Activated CD8-positive, alpha-beta memory T cell treated with anti-CD3 and anti-CD28 coated beads for 36 hours (primary cell): ENCODE results near the gene ZNF302. TPM values are rescaled to one million over a fixed set of nuclear protein-coding genes. Genes with fewer than 3 reads are reported as not detected.

ENCODE experiments used
- CTCF ChIA-PET: fragments of 350-600 bp; sonication (Branson Sonifier 250); formaldehyde crosslinking; loops from one replicate; lab custom pipeline; 2021; ENCODE audit warnings: antibody characterized with exemption; lab: Charles Lee
- POLR2A ChIA-PET: fragments of 350-600 bp; sonication (Branson Sonifier 250); formaldehyde crosslinking; loops from one replicate; lab custom pipeline; 2021; ENCODE audit warnings: antibody characterized with exemption; lab: Charles Lee
- total RNA-seq, 2 experiments: library from RNA; stranded (reverse); gene quantifications; one replicate each; pipeline ENCODE4 v1.2.3, GENCODE V29; 2021

Gene ZNF302
- total RNA-seq, 2 experiments from 2014 or later: 12.1 to 12.3 TPM

GRCh38 chr19:34712395-34713261 lies 35.1 kb downstream of the ZNF302 start:
- CTCF ChIA-PET: interaction anchor here (1.5 to 2.2 kb wide), 4 partner anchors 36 to 935 kb away, joined by 4 to 12 read pairs (median 8); partner anchors contain the start of genes SCGB2B2 and ZNF302
- POLR2A ChIA-PET: no interaction called here

GRCh38 chr19:34713262-34713637 lies 35.8 kb downstream of the ZNF302 start:
- ChIA-PET POLR2A (no interaction called here), CTCF (interaction anchor here (1.5 to 2.2 kb wide), 4 partner anchors 36 to 935 kb away, joined by 4 to 12 read pairs (median 8); partner anchors contain the start of genes SCGB2B2 and ZNF302)

- ChIA-PET CTCF (no interaction called here), POLR2A (no interaction called here)
These were observed 37.9 kb downstream of the ZNF302 start for GRCh38 chr19:34715357-34715756.

- POLR2A ChIA-PET: no interaction called here
- CTCF ChIA-PET: interaction anchor here (1.2 kb wide), 1 partner anchor 63 kb away, joined by 3 read pairs; no protein-coding TSS in a partner anchor
These were observed 44.9 kb downstream of the ZNF302 start for GRCh38 chr19:34722353-34722752.

- ChIA-PET CTCF (no interaction called here), POLR2A (no interaction called here)
These were observed 47.9 kb downstream of the ZNF302 start for GRCh38 chr19:34725400-34725799.

- CTCF ChIA-PET: no interaction called here
- POLR2A ChIA-PET: no interaction called here
These were observed 53.7 kb downstream of the ZNF302 start for GRCh38 chr19:34731019-34731829.

- POLR2A ChIA-PET: no interaction called here
These were observed 54.5 kb downstream of the ZNF302 start for GRCh38 chr19:34731964-34732363.

GRCh38 chr19:34732612-34733211 lies 55.2 kb downstream of the ZNF302 start:
- ChIA-PET POLR2A (interaction anchor here (0.6 kb wide), 1 partner anchor 1376 kb away, joined by 5 read pairs; no protein-coding TSS in a partner anchor), CTCF (no interaction called here)

More at GRCh38 chr19:34731964-34732363, 54.5 kb downstream of the ZNF302 start:
- CTCF ChIA-PET: no interaction called here

- ChIA-PET POLR2A (interaction anchor here (0.6 to 1.9 kb wide), 2 partner anchors 56 to 1377 kb away, joined by 5 to 9 read pairs; partner anchors contain the start of genes SCGB2B2 and ZNF302), CTCF (no interaction called here)
These were observed 55.8 kb downstream of the ZNF302 start for GRCh38 chr19:34733266-34733745.

GRCh38 chr19:34733746-34734536 lies 56.5 kb downstream of the ZNF302 start, which contains the start of gene ZNF181:
TSS of gene ZNF181 (plus strand) at chr19:34734243. CDS start at chr19:34735038, 795 bp downstream.
- CTCF ChIA-PET: no interaction called here

GRCh38 chr19:34734537-34735103 lies 57.1 kb downstream of the ZNF302 start:
- CTCF ChIA-PET: no interaction called here
- POLR2A ChIA-PET: interaction anchor here (1.9 kb wide), 1 partner anchor 57 kb away, joined by 9 read pairs; the partner anchor contains the start of genes SCGB2B2 and ZNF302

More at GRCh38 chr19:34733746-34734536, 56.5 kb downstream of the ZNF302 start, which contains the start of gene ZNF181:
- POLR2A ChIA-PET: interaction anchor here (0.5 to 1.9 kb wide), 2 partner anchors 56 to 721 kb away, joined by 7 to 9 read pairs; partner anchors contain the start of genes SCGB2B2 and ZNF302

Other genes starting within 250 kb of the ZNF302 start
- 100 to 1,000 TPM; 167 to 168 TPM for gene UBA2, start 249.3 kb upstream of the ZNF302 start, total RNA-seq
- under 1 TPM; 0.50 to 0.70 TPM for gene WTIP, start 195.9 kb upstream of the ZNF302 start, total RNA-seq
- gene SCGB2B2, start 519 bp upstream of the ZNF302 start, total RNA-seq: under 1 TPM in 1 of 2 experiments, not detected in 1; 0.19 TPM
- 1 to 10 TPM; 3.6 TPM for gene ZNF181, start 56.6 kb downstream of the ZNF302 start, total RNA-seq
- 1 to 10 TPM; 3.2 to 4.2 TPM for gene ZNF599, start 95.5 kb downstream of the ZNF302 start, total RNA-seq
- 1 to 10 TPM; 4.3 to 5.4 TPM for gene ZNF30, start 249.2 kb downstream of the ZNF302 start, total RNA-seq